MCF 10A (cell line): ENCODE data around the gene TEAD1. TPM values are rescaled to one million over a fixed set of nuclear protein-coding genes. Genes with fewer than 3 reads are reported as not detected.

Experiments used
- BruUV-seq: library from RNA; stranded (reverse); fragments of 400-500 nt; replicated peaks from 2 replicates; lab custom pipeline; 2021; lab: Mats Ljungman, UMichigan
- CTCF ChIA-PET: fragments of 300-600 bp; sonication (Branson Sonifier 250); formaldehyde crosslinking; extraction: SDS; loops from one replicate; lab custom pipeline; 2021; ENCODE audit warnings: antibody characterized with exemption, inconsistent platforms; lab: Yijun Ruan, JAX
- POLR2A ChIA-PET: fragments of 300-600, 350-650 bp; sonication (Branson Sonifier 250); formaldehyde crosslinking; extraction: SDS; loops from one replicate; lab custom pipeline; 2020; ENCODE audit warnings: antibody characterized with exemption, inconsistent platforms; lab: Yijun Ruan, JAX
- DNase-seq: peaks from one replicate; pipeline ENCODE4 v3.0.0-alpha.2; 2018; ENCODE audit not compliant: unreplicated experiment
- H3K27ac Mint-ChIP-seq: one replicate; pipeline ENCODE4 v1.8.0; 2022; ENCODE audit warnings: mild to moderate bottlenecking, low read depth, mixed read lengths; ENCODE audit not compliant: unreplicated experiment
- H3K27me3 Mint-ChIP-seq: one replicate; pipeline ENCODE4 v1.8.0; 2022; ENCODE audit warnings: mixed read lengths; ENCODE audit not compliant: insufficient read depth, unreplicated experiment
- H3K36me3 Mint-ChIP-seq: one replicate; pipeline ENCODE4 v1.8.0; 2022; ENCODE audit warnings: mild to moderate bottlenecking, moderate library complexity, mixed read lengths; ENCODE audit not compliant: insufficient read depth, unreplicated experiment
- H3K4me1 Mint-ChIP-seq: one replicate; pipeline ENCODE4 v1.8.0; 2022; ENCODE audit warnings: mixed read lengths; ENCODE audit not compliant: insufficient read depth, unreplicated experiment
- H3K4me3 Mint-ChIP-seq: one replicate; pipeline ENCODE4 v1.8.0; 2022; ENCODE audit warnings: mild to moderate bottlenecking, moderate library complexity, mixed read lengths; ENCODE audit not compliant: unreplicated experiment
- H3K9me3 Mint-ChIP-seq: one replicate; pipeline ENCODE4 v1.8.0; 2022; ENCODE audit warnings: mixed read lengths; ENCODE audit not compliant: unreplicated experiment
- intact Hi-C: fragments of 100-400 bp; cut with micrococcal nuclease; formaldehyde crosslinking; loops from 2 replicates; pipeline ENCODE4 v1.14.1; 2022
- total RNA-seq: library from RNA; stranded (reverse); gene quantifications from 2 replicates; pipeline ENCODE4 v1.2.3, GENCODE V29; 2022
- TF ChIP-seq, protein P1 (sequence below): fragments of 200-600 bp; IDR thresholded peaks from one replicate; pipeline ENCODE4 v1.8.0; 2022; ENCODE audit warnings: antibody characterized with exemption, mild to moderate bottlenecking; ENCODE audit not compliant: unreplicated experiment

The TEAD1 gene
- total RNA-seq, 1 experiment from 2014 or later: 123 TPM

DNA sequence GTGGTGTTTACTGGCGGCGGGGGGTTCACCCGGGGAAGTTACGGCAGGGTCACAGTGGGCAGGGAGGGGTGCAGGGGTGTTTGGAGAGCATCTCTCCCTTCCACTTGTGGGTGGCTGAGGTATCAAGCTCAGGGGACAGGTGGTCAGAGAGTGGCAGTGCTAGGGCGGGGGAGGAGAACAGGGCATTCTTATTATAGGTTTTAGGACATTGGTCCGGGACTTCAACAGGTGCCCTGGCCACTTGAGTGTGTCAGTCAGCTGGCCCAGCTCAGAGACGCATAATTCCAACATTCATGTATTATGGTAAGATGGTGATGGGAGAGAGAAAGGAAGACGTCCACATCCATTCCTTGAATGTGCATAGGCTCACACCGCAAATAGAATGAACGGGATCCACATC is 101.7 kb downstream of the TEAD1 start:
- no TSS peak for BruUV-seq
- peaks cover 36% of the 10 kb centered on the region for H3K4me1 Mint-ChIP-seq
- peak overlapping the region; percentile 75 for H3K27ac Mint-ChIP-seq
- TF ChIP-seq, protein P1, sequence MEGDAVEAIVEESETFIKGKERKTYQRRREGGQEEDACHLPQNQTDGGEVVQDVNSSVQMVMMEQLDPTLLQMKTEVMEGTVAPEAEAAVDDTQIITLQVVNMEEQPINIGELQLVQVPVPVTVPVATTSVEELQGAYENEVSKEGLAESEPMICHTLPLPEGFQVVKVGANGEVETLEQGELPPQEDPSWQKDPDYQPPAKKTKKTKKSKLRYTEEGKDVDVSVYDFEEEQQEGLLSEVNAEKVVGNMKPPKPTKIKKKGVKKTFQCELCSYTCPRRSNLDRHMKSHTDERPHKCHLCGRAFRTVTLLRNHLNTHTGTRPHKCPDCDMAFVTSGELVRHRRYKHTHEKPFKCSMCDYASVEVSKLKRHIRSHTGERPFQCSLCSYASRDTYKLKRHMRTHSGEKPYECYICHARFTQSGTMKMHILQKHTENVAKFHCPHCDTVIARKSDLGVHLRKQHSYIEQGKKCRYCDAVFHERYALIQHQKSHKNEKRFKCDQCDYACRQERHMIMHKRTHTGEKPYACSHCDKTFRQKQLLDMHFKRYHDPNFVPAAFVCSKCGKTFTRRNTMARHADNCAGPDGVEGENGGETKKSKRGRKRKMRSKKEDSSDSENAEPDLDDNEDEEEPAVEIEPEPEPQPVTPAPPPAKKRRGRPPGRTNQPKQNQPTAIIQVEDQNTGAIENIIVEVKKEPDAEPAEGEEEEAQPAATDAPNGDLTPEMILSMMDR: no peak
- intact Hi-C loops: no loop called here
- H3K36me3 Mint-ChIP-seq: peaks cover 32% of the 10 kb centered on the region
- no peaks in the 10 kb centered on the region for H3K27me3 Mint-ChIP-seq
- no peak for DNase-seq
- no peaks in the 10 kb centered on the region for H3K9me3 Mint-ChIP-seq
- no peak overlapping the region for H3K4me3 Mint-ChIP-seq
- ChIA-PET CTCF (interaction anchor here (1.0 kb wide), 1 partner anchor 488 kb away, joined by 3 read pairs; no protein-coding TSS in a partner anchor), POLR2A (no interaction called here)

DNA sequence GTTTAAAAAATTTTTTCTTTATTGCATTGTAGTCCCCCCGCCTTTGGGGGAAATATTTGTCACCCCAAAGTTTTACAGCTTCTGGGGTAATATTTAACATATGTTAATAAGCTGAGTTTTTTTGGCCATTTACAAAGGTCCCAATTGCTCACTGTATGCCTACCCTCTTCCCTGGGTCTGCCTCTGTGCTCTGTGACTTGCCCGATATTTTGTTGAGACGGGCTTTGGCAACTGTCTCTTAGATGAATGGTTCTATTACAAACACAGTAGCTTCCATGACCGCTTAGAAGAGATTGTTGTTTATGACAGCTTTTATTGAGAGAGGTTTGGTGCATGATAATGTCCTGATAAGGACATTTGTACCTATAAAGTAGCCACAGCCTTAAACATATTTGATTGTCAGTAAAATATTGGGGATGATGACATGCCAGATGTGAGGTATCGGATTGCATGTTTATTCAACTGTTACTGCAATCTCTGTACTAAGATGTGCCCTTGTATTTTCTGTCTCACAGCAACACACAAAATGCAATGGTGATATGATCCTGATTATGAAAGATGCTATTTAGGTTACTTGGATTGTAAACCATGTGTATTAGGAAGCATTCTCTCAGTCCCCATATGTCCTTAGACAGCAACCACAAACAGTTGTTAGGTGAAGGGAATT is 103.1 kb downstream of the TEAD1 start:
- CTCF ChIA-PET: interaction anchor here (0.5 to 1.7 kb wide), 2 partner anchors 35 to 111 kb away, joined by 3 to 4 read pairs; no protein-coding TSS in a partner anchor
- peaks cover 37% of the 10 kb centered on the region for H3K4me1 Mint-ChIP-seq
- TF ChIP-seq, protein P1: no peak
- H3K36me3 Mint-ChIP-seq: peaks cover 36% of the 10 kb centered on the region
- no peak overlapping the region for H3K4me3 Mint-ChIP-seq
- POLR2A ChIA-PET: interaction anchor here (0.7 to 3.9 kb wide), 4 partner anchors 11 to 100 kb away, joined by 3 to 15 read pairs (median 8); no protein-coding TSS in a partner anchor
- no TSS peak for BruUV-seq
- peak; percentile 62 for DNase-seq
- H3K27ac Mint-ChIP-seq: peak overlapping the region; percentile 90
- intact Hi-C loops: no loop called here
- H3K27me3 Mint-ChIP-seq: no peaks in the 10 kb centered on the region
- no peaks in the 10 kb centered on the region for H3K9me3 Mint-ChIP-seq

DNA sequence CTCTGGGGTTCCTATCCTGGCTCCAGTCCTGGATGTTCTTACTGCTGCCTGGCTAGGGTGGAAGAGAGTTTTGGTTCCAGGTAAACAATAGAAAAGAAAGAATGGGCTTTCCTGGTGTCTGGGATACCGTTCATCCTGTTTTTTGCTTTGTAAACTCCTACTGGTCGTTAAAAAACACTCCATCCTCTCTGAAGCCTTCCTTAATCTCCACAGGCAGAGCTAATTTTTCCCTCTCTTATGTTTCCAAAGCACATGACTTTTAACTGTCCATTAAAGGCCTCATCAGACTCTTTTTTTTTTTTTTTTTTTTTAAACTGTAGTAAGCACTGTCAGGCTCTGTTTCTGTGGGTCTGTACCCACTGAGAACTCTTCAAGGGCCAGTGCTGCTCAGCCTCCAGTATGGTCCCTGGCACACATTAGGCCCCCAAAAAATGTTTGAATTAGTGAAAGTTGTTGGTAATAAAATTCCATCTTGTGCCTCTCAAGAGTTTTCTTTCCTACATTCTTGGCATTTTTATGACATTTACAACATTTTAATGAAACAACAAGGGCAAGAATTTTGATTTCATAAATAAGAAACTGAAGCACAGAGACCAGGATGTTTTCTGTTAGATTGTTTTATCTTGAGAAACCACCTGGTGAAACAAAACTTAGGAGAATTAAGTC is 104.2 kb downstream of the TEAD1 start:
- Mint-ChIP-seq H3K4me1 (peaks cover 40% of the 10 kb centered on the region), H3K27me3 (no peaks in the 10 kb centered on the region), H3K36me3 (peaks cover 31% of the 10 kb centered on the region), H3K4me3 (no peak overlapping the region), H3K9me3 (no peaks in the 10 kb centered on the region), H3K27ac (peak overlapping the region; percentile 90)
- no peak for DNase-seq
- ChIA-PET POLR2A (interaction anchor here (0.5 to 3.9 kb wide), 3 partner anchors 10 to 101 kb away, joined by 3 to 15 read pairs (median 13); no protein-coding TSS in a partner anchor), CTCF (interaction anchor here (0.6 to 1.7 kb wide), 4 partner anchors 8 to 374 kb away, joined by 3 to 4 read pairs (median 4); no protein-coding TSS in a partner anchor)
- intact Hi-C loops: no loop called here
- TF ChIP-seq, protein P1: no peak
- no TSS peak for BruUV-seq

DNA sequence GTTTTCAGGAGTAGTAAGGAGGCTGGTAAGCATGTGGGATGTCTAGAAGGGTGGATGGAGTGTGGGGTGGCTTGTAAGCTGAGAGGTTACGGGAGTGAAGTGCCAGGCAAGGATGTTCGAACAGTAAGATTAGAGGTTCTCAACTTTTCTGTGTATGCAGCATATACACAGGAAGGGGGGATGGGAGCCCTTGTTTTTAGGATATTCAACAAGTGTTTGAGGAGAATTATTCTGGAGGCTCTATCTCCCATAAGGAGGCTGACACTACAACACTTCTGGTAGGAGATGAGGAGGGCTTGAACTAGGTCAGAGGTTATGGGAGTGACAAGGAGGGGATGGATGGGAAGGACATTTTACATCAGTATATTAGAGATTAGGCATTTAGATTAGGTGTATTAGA is 109.5 kb downstream of the TEAD1 start:
- TF ChIP-seq, protein P1: no peak
- DNase-seq: no peak
- intact Hi-C loops: no loop called here
- no TSS peak for BruUV-seq
- no peaks in the 10 kb centered on the region for H3K27me3 Mint-ChIP-seq
- no peaks in the 10 kb centered on the region for H3K9me3 Mint-ChIP-seq
- no peak overlapping the region for H3K27ac Mint-ChIP-seq
- H3K4me1 Mint-ChIP-seq: peaks cover 31% of the 10 kb centered on the region
- H3K4me3 Mint-ChIP-seq: no peak overlapping the region
- H3K36me3 Mint-ChIP-seq: peaks cover 59% of the 10 kb centered on the region
- ChIA-PET POLR2A (no interaction called here), CTCF (interaction anchor here (1.5 kb wide), 1 partner anchor 12 kb away, joined by 3 read pairs; no protein-coding TSS in a partner anchor)
